GM12873 (cell line): ENCODE results near the gene AQP12B.
"Not testable (repeated sequence)": the region's sequence is repeated elsewhere in the genome, so short reads cannot be mapped to it uniquely, and the experiment has no call there.

Experiments
- TF ChIP-seq, protein P1 (sequence below): IDR thresholded peaks from 2 replicates; pipeline ENCODE4 v1.5.1; 2012; ENCODE audit warnings: low read depth, mild to moderate bottlenecking, moderate library complexity, low read length, control low read depth; ENCODE audit not compliant: insufficient read depth; ENCODE audit errors: missing control alignments

AQP12B gene

DNA sequence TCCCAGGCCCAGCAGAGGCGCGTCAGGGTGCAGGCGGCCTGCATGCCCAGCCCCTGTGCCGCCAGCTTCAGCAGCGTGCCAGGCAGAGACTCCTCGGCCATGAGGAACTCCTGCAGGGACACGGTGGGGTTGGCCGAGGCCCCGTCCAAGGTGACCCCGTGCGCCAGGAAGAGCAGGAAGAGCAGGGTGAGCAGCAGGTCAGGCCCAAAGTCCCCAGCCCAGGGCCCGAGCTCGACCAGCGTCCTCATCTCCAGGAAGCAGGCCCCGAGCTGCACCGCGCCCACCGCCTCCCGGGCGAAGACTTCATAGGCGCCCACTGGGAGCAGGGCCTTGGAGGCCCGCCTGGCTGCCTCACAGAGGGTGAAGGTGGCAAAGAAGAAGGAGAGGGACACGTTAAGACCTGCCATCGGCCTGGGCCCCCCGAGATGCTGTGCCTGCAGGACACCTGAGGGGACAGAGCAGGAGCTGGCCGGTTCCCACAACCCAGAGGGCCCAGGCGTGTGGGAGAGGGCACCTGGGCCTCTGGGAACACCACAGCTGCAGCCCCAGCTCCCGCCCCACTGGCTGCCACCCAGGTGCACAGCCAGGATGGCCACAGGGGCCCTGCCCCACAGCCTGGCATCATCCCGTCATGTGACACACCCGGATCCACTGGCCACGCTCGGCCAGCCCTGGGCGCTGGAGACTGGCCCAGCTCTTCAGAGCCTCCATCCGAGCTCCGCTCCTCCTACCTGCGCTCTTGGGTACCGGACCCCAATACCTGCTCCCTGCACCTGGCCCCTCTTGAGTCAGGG lies at the start of gene AQP12B:
Gene AQP12B (minus strand): TSS at position 455 of the 794 bp plus-strand sequence. CDS start 48 bp downstream, at position 407.
- TF ChIP-seq, protein P1, sequence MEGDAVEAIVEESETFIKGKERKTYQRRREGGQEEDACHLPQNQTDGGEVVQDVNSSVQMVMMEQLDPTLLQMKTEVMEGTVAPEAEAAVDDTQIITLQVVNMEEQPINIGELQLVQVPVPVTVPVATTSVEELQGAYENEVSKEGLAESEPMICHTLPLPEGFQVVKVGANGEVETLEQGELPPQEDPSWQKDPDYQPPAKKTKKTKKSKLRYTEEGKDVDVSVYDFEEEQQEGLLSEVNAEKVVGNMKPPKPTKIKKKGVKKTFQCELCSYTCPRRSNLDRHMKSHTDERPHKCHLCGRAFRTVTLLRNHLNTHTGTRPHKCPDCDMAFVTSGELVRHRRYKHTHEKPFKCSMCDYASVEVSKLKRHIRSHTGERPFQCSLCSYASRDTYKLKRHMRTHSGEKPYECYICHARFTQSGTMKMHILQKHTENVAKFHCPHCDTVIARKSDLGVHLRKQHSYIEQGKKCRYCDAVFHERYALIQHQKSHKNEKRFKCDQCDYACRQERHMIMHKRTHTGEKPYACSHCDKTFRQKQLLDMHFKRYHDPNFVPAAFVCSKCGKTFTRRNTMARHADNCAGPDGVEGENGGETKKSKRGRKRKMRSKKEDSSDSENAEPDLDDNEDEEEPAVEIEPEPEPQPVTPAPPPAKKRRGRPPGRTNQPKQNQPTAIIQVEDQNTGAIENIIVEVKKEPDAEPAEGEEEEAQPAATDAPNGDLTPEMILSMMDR, result not testable (repeated sequence)

GRCh38 chr2:240732184-240732583 lies 49.5 kb upstream of the AQP12B start:
- TF ChIP-seq, protein P1, result no peak

GRCh38 chr2:240731178-240731545 lies 48.5 kb upstream of the AQP12B start:
- TF ChIP-seq, protein P1, result no peak

GRCh38 chr2:240730501-240731177 lies 48.0 kb upstream of the AQP12B start:
- TF ChIP-seq, protein P1, result no peak

DNA sequence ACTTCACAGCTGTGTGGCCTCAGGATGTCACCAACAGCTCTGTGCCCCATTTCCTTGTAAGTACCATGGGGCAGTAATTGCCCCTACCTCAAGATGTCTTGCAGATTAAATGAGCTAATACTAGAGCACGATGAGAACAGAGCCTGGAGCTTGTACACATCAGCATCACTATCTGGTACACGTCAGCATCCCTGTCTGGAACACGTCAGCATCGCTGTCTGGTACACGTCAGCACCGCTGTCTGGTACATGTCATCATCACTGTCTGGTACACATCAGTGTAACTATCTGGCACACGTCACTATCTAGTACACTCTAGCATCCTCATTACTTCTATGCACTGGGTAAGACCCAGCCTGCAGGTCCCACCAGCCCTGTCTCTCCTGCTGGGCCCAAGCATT lies 46.1 kb upstream of the AQP12B start:
- TF ChIP-seq, protein P1, result no peak

GRCh38 chr2:240728361-240728760 lies 45.7 kb upstream of the AQP12B start:
- TF ChIP-seq, protein P1, result no peak

- TF ChIP-seq, protein P1, result no peak
Observed at GRCh38 chr2:240727913-240728312, 45.2 kb upstream of the AQP12B start.
